ENCODE data around the gene BCLAF1.

The BCLAF1 gene

DNA sequence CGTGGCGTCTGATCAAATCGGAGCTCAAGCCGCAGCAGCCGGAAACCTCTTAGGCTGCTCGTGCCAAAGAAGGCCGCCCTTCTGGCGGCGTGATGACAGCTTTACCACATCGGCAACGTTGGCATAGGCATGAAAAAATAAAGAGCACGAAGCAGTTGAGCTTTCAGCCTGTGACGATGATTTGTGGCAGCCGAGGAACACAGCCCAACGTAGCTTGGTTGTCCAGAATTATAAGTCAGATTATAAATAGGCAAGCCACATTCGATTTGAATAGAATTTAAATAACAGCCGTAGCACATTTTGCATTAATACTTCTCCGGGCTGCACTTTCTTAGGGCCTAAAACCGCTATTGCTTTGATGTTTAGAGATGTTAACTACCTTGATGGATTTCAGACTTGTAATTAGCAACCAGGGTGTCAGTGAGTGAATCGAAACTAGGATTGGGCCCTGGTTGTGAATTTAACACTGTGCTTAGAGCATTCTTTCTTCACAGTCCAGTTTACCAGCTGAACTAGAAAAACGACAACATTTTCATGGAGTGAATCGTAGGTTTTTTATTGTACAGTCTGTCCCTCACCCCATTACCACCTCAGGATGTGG is 864 bp upstream of the BCLAF1 start:
- DNase-seq (ENCODE audit: insufficient read length, low spot score), result peak; percentile 21
- no peak for FAIRE-seq
- 0 out of 2 replicates have a peak, but pooled peaks have one; percentile 13 for TF ChIP-seq POLR2A (IDR thresholded peaks at IDR 0.05; ENCODE audit: low read depth, low read length)

DNA sequence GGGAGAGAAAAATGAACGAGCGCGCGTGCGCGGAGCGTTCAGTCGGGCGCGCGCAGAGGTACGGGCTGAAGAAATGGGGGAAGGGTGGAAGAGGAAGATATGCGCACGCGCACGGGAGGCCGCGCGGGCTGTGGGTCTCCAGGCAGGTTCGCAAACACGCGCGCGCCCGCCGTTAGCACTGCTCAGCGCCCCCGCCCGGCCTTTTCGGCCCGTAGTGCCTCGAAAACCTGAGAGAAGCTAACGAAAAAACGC is 393 bp downstream of the BCLAF1 start:
- FAIRE-seq (no peak), DNase-seq (ENCODE audit: insufficient read length, low spot score) (peak; percentile 25)
- TF ChIP-seq POLR2A (IDR thresholded peaks at IDR 0.05; ENCODE audit: low read depth, low read length), result no peak; the same call in 1 of the 2 replicates

DNA sequence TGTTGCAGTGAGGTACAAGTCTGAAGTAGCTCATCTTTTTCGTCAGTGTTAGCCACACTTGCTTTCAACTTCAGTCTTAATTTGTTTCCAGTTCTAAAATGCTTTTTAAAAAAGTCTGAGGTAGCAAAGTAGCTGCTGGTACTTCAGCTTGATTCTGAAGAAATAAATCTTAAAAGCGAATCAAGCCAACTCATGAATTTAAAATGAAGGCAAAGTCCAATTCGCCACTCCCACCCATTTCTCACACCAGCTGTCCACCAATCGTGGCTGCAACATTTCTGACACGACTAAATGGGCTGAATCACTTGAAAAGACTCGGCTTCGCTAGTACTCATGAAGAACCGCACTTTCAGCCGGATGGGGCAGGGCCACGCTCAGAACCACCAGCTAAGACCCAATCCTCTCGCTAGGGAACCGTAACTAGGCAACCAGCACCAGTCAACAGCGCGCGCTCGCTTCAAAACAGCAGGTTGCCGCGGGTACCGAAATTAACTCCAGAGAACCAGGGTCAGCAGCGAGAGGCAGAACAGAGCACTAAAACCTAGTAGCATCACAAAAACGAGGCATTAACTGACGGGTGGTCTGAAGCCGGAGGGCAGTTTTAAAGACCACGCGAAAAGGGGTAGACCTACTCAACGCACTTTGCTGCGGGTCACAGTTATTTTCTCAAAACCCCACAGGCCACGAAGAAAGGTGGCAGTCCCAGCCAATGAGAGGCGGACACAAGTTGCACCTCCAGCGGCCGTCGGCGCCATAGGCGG is 900 bp downstream of the BCLAF1 start:
- FAIRE-seq (no peak), DNase-seq (ENCODE audit: insufficient read length, low spot score) (peak; percentile 39)
- no peak for TF ChIP-seq POLR2A (IDR thresholded peaks at IDR 0.05; ENCODE audit: low read depth, low read length)

DNA sequence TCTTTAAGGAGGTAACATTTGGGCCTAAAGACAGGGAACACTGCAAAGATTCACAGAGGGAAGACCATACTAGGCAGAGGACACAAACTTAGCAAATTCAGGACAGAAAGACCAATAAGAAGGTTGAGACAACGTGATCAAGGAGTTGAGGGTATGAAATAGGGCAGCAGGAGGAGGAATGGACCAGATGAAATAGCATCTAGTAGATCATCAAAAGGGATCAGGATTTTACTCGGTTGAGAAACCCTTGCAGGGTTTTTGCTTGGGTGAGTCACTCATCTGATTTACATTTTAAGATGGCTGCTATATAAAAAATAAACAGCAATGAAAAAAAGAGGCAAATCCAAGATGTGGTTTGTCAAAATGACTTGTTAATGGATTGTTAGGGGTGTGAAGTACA is 4.7 kb downstream of the BCLAF1 start:
- no peak for TF ChIP-seq POLR2A (IDR thresholded peaks at IDR 0.05; ENCODE audit: low read depth, low read length)
- FAIRE-seq (no peak), DNase-seq (ENCODE audit: insufficient read length, low spot score) (no peak)

DNA sequence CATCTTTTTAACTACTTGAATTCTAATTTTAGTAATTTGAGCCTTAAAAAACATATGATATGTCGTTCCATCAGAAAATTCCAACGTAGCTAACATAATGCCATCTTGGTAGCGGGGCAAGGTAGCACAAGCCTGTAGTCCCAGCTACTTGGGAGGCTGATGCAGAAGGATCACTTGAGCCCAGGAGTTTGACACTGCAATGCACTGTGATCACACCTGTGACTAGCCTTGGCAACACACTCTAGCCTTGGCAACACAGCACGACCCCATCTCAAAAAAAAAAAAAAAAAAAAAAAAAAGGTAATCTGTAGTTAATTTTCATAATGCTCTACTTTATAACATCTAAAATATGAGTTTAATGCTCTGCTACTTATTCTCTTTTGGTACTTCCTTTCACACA is 6.7 kb downstream of the BCLAF1 start:
- TF ChIP-seq POLR2A (IDR thresholded peaks at IDR 0.05; ENCODE audit: low read depth, low read length), result no peak
- no peak for FAIRE-seq
- no peak for DNase-seq (ENCODE audit: insufficient read length, low spot score)

DNA sequence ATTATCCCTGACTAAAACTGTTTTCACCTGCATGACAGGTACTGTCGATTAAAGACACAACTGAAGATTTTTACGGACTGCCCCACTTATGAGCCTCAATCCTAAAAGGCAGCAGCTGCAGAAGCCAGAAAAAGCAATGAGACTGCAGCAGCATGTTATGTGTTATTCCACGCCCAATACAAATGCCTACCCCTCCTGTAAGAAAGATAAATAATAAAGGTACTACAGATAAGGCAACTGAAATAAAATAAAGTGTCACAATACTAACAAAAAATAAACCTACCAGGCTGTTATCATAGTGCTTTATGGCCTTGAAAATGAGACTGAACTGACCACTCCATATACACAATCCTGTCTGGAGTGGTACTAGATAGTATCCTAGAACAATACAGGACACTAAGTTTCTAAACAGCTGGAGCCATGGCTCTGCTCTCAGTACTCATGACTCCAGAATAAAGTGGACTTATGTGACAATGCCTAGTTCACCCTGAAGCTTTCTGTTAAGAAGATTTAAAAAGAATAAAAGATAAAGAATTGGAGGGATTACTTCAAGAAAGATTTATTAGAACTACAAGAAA is 9.5 kb downstream of the BCLAF1 start:
- DNase-seq (ENCODE audit: insufficient read length, low spot score) (no peak), FAIRE-seq (no peak)

DNA sequence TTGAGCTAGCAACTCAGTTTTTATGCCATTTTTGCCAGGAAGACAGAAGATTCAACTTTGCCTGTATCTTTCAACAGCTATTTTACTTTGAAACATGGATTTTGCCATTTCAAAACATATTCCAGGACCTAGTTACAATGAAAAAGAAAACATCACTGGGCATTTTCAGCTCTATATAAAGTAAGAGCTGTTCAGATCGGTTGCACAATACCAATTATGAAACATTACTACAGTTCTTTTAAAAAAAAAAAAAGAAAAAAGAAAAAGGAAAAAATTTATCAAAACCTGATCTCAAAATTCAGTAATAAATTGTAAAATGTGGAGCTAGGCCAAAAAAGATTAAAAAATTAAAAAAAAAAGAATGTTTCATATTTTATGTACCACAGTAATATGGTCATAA is 15.6 kb downstream of the BCLAF1 start:
- TF ChIP-seq POLR2A (IDR thresholded peaks at IDR 0.05; ENCODE audit: low read depth, low read length), result no peak
- FAIRE-seq (no peak), DNase-seq (ENCODE audit: insufficient read length, low spot score) (no peak)

More for the DNA sequence above, 9.5 kb downstream of the BCLAF1 start:
- no peak for TF ChIP-seq POLR2A (IDR thresholded peaks at IDR 0.05; ENCODE audit: low read depth, low read length)

DNA sequence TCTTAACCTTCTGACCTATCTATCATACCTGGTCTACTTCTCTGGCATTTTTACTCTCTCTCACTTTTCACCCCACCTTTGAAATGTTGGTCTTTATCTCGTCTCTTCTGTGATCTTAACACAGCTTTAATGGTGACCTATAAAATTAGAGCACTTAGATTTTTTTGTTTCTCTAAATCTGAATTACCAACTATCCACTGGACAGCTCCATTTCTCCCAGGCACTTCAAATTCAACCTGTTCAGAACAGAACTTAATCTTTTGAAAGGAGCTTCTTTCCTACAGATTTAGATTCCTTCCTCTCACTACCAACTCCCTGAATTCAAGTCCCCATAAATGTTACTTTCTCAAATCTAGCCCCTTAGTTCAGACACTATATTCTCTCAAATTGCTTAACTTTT is 24.5 kb downstream of the BCLAF1 start:
- TF ChIP-seq POLR2A (IDR thresholded peaks at IDR 0.05; ENCODE audit: low read depth, low read length), result no peak
- DNase-seq (ENCODE audit: insufficient read length, low spot score), result no peak
- FAIRE-seq, result no peak

DNA sequence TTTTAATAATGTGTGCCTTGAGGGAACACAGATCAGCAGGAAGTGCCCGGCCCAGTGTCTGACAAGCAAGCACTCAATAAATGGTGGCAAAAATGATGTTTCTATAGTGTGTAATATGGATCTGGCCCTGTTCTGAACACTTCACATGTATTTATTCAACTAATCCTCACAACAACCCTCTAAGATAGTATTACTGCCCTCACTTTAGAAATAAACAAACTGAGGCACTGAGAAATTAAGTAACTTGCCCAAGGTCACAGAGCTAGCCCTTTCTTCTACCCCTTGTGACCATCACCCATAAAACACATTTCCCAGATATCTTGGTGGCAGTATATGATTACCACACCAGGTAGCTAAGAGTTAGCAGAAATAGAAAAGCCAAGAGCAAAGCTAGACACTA is 26.7 kb downstream of the BCLAF1 start:
- DNase-seq (ENCODE audit: insufficient read length, low spot score), result no peak
- no peak for TF ChIP-seq POLR2A (IDR thresholded peaks at IDR 0.05; ENCODE audit: low read depth, low read length)
- FAIRE-seq, result no peak

DNA sequence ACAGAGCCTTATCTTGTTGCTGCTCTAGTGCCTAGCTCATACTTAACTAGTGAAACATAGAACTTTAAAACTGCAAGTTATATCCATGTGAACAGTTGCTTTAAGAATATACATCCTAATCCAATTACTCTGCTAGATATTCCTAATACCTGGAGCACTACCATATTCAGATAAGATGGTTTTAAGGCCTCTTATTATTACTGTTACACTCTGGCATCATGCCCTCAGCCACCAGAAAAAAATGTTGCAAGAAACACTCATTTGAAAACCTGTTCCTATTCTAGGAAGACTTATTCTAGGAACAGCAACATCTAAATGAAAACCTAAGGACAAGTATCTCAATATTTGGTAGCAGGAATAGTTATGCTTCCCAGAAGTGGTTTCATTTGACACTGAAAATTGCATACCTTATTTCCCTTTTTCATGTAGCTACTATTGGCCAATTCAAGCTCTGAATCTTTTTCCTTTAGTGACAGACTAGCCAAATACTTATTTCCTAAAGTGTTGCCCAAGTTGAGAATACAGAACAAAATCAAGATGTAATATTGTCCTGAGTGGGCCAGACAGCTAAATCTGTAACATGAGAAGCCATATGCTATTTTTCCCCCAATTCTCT is 34.7 kb downstream of the BCLAF1 start:
- no peak for TF ChIP-seq POLR2A (IDR thresholded peaks at IDR 0.05; ENCODE audit: low read depth, low read length)
- DNase-seq (ENCODE audit: insufficient read length, low spot score) (no peak), FAIRE-seq (no peak)

DNA sequence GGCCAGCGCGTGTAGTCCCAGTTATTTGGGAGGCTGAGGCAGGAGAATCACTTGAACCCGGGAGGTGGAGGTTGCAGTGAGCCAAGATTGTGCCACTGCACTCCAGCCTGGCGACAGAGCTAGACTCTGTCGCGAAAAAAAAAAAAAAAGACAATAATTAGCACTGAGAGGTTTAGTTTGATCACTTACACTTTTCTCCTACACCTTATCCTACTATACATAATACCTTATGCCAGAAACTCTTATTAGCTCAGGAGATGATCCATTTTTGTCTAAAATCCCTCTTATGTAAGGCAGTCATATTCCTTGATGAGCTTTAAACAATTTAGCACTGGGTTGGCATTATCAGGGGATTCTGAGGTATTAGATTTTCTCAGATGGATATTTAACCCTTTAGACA is 35.9 kb downstream of the BCLAF1 start:
- no peak for TF ChIP-seq POLR2A (IDR thresholded peaks at IDR 0.05; ENCODE audit: low read depth, low read length)
- DNase-seq (ENCODE audit: insufficient read length, low spot score), result no peak
- no peak for FAIRE-seq

DNA sequence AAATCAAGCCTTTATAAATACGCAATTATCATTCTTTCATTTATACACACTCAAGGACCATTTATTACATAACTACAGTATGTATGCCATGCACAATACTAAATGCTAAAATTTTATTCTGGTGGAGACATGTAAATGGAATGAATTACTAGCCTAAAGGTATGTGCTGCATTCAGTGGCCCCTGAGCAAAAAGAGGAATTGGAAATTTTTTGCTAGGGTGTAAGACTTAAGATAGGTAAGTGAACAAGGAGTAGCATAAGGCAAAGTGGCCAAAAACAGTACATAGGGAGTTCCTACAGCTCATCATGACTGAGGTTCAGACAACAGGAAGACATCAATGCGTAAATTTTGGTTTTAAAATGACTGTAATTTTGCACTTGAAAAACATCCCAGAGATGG is 37.2 kb downstream of the BCLAF1 start:
- no peak for FAIRE-seq
- DNase-seq (ENCODE audit: insufficient read length, low spot score), result no peak
- TF ChIP-seq POLR2A (IDR thresholded peaks at IDR 0.05; ENCODE audit: low read depth, low read length), result no peak

DNA sequence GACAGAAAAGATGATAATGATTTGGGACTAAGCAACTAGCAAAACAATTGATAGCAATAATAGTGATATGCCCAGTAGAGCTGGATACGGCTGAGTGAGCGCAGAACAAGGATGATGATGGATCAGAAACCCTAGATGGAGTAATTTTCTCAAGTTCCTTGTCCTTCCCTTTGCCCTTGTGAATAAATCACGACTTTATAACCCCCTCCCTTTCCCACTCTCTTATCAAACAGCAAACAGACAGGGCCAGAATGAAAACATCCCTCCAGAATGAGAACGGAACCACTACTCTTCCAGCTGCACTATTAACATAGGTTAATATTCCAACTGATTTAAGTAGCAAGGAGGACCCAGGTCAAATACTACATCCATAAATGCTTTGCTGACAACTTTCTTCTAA is 38.3 kb downstream of the BCLAF1 start:
- TF ChIP-seq POLR2A (IDR thresholded peaks at IDR 0.05; ENCODE audit: low read depth, low read length), result no peak
- DNase-seq (ENCODE audit: insufficient read length, low spot score) (no peak), FAIRE-seq (no peak)

DNA sequence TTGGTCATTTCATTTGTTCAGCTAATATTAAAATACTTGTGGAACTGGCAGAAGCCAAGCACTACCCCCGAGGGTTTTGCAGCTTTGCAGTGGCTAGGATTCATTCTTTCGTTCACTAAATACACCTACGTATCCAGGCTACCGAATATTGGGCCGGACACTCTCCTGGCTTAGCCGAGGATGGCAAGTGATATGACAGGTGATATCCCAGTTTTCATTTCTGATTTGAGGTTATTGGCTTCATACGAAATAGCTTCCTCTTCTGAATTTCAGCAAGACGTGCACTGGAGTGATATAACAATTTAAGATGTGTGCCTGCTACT is 39.0 kb downstream of the BCLAF1 start:
- FAIRE-seq (no peak), DNase-seq (ENCODE audit: insufficient read length, low spot score) (no peak)
- no peak for TF ChIP-seq POLR2A (IDR thresholded peaks at IDR 0.05; ENCODE audit: low read depth, low read length)

Measured in H54 (cell line).